Activated naive CD8-positive, alpha-beta T cell treated with anti-CD3 and anti-CD28 coated beads, Interleukin-2, amount 50 U/mL, for 24 hours (primary cell): ENCODE results near the gene PKP4.

Experiments used
- ATAC-seq: fragments of 150-1000 bp; cut with Tn5 transposase; one replicate; pipeline ENCODE4 v1.10.0; 2021
- DNase-seq: peaks from one replicate; pipeline ENCODE4 v3.0.0; 2021
- H3K27ac Mint-ChIP-seq: one replicate; pipeline ENCODE4 v1.8.0; 2021; ENCODE audit warnings: mild to moderate bottlenecking, mixed read lengths
- H3K27me3 Mint-ChIP-seq: one replicate; pipeline ENCODE4 v1.8.0; 2021; ENCODE audit warnings: mixed read lengths
- H3K36me3 Mint-ChIP-seq: one replicate; pipeline ENCODE4 v1.8.0; 2021; ENCODE audit warnings: low read depth, mixed read lengths
- H3K4me1 Mint-ChIP-seq: one replicate; pipeline ENCODE4 v1.8.0; 2021; ENCODE audit warnings: mixed read lengths
- H3K4me3 Mint-ChIP-seq: one replicate; pipeline ENCODE4 v1.8.0; 2021; ENCODE audit warnings: mild to moderate bottlenecking, moderate library complexity, mixed read lengths
- H3K9me3 Mint-ChIP-seq: one replicate; pipeline ENCODE4 v1.8.0; 2021; ENCODE audit warnings: mixed read lengths

Gene PKP4

DNA sequence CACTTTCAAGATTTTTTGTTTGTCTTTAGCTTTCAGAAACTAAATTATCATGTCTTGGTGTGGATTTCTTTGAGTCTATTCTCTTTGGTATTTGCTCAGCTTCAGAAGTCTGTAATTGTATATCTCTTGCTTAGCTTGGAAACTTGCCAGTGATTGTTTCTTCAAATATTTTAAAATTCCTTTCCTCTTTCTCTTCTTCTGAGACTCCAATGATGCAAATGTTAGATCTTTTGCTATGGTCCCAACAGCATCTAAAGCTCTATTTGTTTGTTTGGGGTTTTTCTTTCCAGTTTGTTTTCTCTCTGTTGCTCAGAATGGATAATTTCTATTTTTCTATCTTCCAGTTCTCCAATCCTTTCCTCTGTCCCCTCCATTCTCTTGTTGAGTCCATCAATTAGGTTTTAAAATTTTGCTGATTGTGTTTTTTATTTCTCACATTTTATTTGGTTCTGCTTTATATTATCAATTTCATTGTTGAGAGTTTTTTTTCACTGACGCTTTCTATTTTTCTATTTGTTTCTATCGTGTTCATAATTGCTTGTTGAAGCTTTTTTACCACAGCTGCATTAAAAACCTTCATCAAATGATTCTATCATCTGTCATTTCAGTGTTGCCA is 256.9 kb downstream of the PKP4 start:
- H3K36me3 Mint-ChIP-seq = peaks cover 2% of the 10 kb centered on the region
- no peak overlapping the region for H3K27ac Mint-ChIP-seq
- H3K27me3 Mint-ChIP-seq = peaks cover 6% of the 10 kb centered on the region
- DNase-seq (no peak), ATAC-seq (no peak)
- H3K4me1 Mint-ChIP-seq = no peaks in the 10 kb centered on the region
- peaks cover 14% of the 10 kb centered on the region for H3K9me3 Mint-ChIP-seq
- no peak overlapping the region for H3K4me3 Mint-ChIP-seq

DNA sequence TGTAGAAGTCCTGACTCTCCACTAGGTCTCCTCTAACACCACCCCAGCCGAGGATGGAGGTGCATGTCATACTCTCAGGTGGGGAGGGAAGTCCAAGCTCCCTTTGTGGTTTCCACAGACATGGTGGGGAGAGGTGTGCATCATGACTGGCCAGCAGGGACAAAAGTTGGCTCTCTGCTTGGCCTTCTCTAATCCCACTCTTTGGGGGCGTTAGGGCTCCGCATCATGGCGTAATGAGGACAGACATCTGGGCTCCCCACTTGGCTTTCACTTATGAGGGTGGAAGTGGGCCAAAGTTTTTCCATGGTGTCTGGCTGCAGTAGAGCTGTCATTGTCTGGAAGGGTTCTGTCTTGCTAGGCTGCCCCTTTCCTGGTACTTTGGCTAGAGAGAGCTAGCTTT is 257.7 kb downstream of the PKP4 start:
- no peak overlapping the region for H3K4me3 Mint-ChIP-seq
- no peaks in the 10 kb centered on the region for H3K4me1 Mint-ChIP-seq
- peaks cover 14% of the 10 kb centered on the region for H3K9me3 Mint-ChIP-seq
- H3K27ac Mint-ChIP-seq = no peak overlapping the region
- no peak for ATAC-seq
- peaks cover 6% of the 10 kb centered on the region for H3K27me3 Mint-ChIP-seq
- DNase-seq = no peak
- peaks cover 2% of the 10 kb centered on the region for H3K36me3 Mint-ChIP-seq

DNA sequence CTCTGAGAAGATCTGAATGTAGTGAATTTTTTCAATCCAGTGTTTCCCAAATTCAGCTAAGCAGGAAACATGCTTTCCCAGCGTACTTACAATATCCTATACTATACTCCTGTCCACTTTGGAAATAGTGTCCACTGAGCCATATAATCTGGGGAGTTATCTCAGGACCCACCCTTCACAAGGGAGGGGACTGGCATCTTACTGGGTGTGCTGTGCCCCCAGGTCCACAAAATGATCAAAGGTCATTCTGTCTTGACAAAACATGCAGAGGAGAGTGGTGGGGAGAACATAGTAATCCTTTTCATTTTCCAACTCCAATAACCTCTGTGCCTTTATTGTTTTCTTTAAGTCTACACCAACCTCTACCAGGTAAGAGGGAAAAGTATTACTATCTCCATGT is 258.6 kb downstream of the PKP4 start:
- Mint-ChIP-seq H3K4me3 (no peak overlapping the region), H3K27me3 (peaks cover 6% of the 10 kb centered on the region), H3K4me1 (no peaks in the 10 kb centered on the region), H3K27ac (no peak overlapping the region), H3K36me3 (peaks cover 2% of the 10 kb centered on the region), H3K9me3 (peaks cover 14% of the 10 kb centered on the region)
- no peak for DNase-seq
- no peak for ATAC-seq

DNA sequence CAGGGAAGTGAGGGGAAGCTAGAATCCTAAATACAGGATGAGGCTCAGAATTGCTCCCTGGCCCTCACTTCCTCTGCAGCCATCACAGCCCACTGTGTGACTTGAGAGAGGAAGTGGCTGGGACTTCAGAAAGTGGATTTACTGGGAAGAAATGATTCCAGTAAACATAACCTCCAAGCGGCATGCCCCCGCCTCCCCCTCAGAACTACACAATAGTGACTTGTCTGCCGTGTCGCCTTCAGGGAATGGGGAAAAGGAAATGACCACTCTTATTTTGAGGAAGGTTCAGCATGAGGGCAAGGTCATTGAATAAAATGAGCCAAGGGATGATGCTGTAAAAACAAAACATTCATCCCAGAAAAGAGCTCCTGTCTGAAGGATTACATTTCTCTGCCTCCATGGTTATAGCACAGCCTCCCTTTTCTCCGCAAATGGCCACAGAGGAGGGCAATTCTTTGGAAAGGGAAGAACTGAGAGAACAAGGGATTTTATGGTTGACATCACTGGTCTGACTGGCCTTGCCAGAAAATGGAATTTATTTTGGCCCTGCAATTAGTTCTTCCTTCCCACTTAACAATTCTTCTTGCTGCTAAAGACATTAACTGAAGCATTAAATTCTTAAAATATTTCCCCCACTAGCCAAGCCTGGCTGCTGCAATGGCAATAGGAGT is 259.5 kb downstream of the PKP4 start:
- DNase-seq (no peak), ATAC-seq (no peak)
- Mint-ChIP-seq H3K4me3 (no peak overlapping the region), H3K27ac (no peak overlapping the region), H3K27me3 (peaks cover 6% of the 10 kb centered on the region), H3K4me1 (no peaks in the 10 kb centered on the region), H3K9me3 (peaks cover 14% of the 10 kb centered on the region), H3K36me3 (peaks cover 2% of the 10 kb centered on the region)

DNA sequence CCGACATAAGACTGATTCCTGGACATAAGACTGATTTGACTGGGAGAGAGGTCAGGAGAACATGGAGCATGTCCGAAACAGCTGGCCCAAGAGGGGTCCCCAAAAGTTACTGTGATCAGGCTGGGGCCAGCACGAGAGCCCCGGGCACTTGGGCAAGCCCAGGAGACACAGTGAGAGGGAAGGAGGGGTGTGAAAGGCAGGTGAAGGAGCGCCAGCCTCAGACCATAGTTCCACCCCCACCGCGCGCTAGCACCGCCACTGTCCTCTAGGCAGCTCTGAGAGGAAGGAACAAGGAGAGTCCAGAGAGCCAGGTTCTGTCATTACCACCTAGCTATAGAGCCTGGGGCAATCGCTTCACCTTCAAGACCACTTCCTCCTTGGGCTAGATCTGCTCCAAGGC is 260.2 kb downstream of the PKP4 start:
- DNase-seq = no peak
- peaks cover 2% of the 10 kb centered on the region for H3K36me3 Mint-ChIP-seq
- H3K9me3 Mint-ChIP-seq = peaks cover 14% of the 10 kb centered on the region

DNA sequence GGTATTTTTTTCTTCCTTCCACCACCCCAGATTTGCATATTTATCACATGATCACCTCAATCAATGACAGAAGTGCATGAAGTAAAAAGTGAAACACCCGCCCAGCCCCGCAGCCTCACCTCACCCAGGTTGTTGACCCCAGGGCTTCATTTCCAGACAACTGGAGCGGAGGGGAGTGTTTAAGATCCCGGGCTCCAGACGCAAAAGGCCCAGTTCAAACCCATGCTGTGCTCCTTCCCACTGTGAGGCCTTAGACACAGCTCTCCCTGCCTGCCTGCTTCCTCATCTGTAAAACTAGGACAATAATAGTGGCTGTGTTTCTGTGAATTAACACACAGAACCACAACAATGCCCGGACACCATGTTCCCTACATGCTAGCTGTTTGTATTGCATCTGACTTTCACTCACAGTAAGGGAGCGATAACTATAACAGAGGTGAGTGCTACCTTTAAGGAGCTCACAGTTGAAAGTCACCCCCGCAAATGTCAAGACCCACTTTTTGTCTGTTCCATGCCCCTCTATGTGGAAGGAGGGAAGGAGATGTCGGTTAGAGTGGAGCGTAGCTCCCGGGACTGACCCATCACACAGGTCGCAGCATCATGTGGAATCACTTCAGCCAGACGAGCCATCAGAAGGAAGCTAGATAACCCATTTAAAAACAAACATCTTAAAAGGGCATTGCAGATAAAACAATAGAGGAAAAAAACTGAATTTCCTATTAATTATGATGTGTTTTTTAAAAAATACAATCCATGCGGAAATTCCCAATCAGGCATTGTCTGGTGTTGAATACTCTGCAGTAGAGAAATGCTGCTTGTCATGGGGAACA is 260.8 kb downstream of the PKP4 start:
- DNase-seq = no peak
- Mint-ChIP-seq H3K4me3 (no peak overlapping the region), H3K27me3 (peaks cover 6% of the 10 kb centered on the region), H3K36me3 (peaks cover 2% of the 10 kb centered on the region), H3K9me3 (peaks cover 14% of the 10 kb centered on the region), H3K4me1 (no peaks in the 10 kb centered on the region), H3K27ac (no peak overlapping the region)
- ATAC-seq = no peak

More for the DNA sequence above, 260.2 kb downstream of the PKP4 start:
- H3K4me1 Mint-ChIP-seq = no peaks in the 10 kb centered on the region
- ATAC-seq = no peak
- peaks cover 6% of the 10 kb centered on the region for H3K27me3 Mint-ChIP-seq
- H3K4me3 Mint-ChIP-seq = no peak overlapping the region
- H3K27ac Mint-ChIP-seq = no peak overlapping the region

DNA sequence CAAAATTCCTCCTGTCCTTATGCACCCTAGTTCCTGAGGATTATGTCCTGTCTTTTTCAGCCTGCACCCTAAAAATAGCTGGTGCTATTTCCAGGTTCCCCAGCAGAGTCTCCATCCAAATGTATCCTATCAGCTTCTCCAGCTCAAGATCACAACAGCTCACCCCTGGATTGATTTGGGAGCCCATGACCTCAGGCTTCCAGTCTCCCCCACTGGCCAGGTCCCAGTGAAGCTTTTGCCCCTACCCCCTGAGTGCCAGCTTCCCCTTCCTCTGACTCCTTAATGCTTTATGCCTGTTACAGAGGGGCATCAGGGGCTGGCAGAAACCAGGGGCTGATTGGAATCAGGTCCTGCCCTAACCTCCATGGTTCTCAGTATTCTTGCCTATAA is 261.4 kb downstream of the PKP4 start:
- peaks cover 9% of the 10 kb centered on the region for H3K9me3 Mint-ChIP-seq
- ATAC-seq (no peak), DNase-seq (no peak)
- H3K4me3 Mint-ChIP-seq = no peak overlapping the region
- H3K36me3 Mint-ChIP-seq = peaks cover 2% of the 10 kb centered on the region
- H3K27me3 Mint-ChIP-seq = peaks cover 3% of the 10 kb centered on the region
- H3K4me1 Mint-ChIP-seq = no peaks in the 10 kb centered on the region
- H3K27ac Mint-ChIP-seq = no peak overlapping the region

DNA sequence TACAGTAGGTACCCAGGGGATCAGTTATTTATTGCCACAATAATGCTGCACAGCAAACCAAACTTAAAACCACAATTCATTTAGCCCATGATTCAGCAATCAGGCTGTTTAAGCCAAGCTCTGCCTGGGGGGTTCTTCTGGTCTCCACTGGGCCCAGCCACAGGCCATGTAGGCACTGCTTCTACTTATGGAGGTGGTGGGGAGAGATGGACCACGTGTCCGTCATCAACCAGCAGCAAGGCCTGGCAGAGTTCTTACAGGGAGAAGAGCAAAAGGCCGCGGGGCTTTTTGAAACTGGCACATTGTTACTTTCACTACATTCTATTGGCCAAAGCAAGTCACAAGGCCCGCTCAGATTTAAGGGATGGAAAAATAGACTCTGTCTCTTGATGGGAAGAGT is 262.1 kb downstream of the PKP4 start:
- H3K4me3 Mint-ChIP-seq = no peak overlapping the region
- no peaks in the 10 kb centered on the region for H3K36me3 Mint-ChIP-seq
- ATAC-seq (no peak), DNase-seq (no peak)
- H3K27me3 Mint-ChIP-seq = no peaks in the 10 kb centered on the region
- no peaks in the 10 kb centered on the region for H3K4me1 Mint-ChIP-seq
- peaks cover 3% of the 10 kb centered on the region for H3K9me3 Mint-ChIP-seq
- H3K27ac Mint-ChIP-seq = no peak overlapping the region

DNA sequence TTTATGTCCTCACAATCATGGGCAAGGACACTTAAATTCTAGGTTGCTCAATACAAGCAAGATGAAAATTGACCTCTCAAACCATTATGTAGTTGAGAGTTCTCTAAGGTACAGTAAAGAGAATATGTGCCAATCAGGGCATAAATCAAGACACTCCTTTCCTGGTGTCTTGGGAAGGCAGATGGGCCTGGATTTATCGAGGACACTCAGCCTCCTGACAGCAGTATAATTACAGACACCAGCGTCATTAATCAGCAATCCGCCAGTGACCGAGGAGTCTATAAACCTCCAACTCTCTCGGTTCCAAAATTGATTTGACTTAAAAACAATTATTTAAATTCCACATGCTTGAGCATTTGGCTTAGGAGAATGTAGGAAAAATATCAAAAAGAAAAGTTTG is 262.7 kb downstream of the PKP4 start:
- H3K4me3 Mint-ChIP-seq = no peak overlapping the region
- H3K27me3 Mint-ChIP-seq = no peaks in the 10 kb centered on the region
- no peak for DNase-seq

DNA sequence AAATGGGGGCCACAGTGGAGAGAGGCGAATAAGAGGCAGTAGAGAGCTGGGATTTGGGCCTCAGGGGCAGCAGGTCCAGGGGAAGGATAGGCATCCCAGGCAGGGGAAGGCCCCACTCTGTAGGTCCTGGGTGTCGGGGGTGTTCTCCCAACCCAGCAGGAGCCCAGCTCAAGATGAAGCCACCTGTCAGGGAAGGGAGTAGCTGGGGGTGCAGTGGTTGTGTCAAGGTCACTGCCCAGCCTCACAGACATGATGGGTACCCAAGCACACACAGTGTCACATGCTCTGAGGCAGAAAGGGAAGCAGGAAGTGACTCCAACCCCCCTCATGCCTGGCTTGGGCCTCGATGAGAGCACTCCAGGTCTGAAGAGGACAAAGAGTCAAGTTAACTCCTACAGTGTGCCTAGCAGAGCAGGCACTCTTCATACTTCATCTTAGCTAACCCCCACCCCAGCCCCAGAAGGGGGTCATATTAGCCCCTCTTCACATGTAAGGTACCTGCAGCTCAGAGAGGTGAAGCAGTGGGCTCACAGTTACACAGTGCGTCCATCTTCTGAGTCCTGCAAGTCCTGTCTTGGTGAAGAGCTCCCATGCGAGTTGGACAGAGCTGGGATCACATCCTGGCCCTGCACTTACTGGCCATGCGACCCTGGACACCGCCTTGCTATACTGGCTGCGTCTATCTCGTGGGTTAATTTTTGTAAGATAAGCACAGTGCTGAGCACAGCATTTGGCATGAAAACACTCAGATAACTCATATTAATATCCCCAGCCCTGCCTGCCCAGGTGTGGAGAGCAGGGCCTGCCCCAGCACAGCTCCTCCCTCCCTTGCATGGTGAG is 265.7 kb downstream of the PKP4 start:
- H3K4me3 Mint-ChIP-seq = no peak overlapping the region
- H3K4me1 Mint-ChIP-seq = no peaks in the 10 kb centered on the region
- H3K27me3 Mint-ChIP-seq = no peaks in the 10 kb centered on the region
- DNase-seq = no peak
- H3K9me3 Mint-ChIP-seq = no peaks in the 10 kb centered on the region
- ATAC-seq = no peak
- no peaks in the 10 kb centered on the region for H3K36me3 Mint-ChIP-seq
- no peak overlapping the region for H3K27ac Mint-ChIP-seq

More for the DNA sequence above, 262.7 kb downstream of the PKP4 start:
- ATAC-seq = no peak
- Mint-ChIP-seq H3K36me3 (no peaks in the 10 kb centered on the region), H3K9me3 (no peaks in the 10 kb centered on the region), H3K4me1 (no peaks in the 10 kb centered on the region), H3K27ac (no peak overlapping the region)

DNA sequence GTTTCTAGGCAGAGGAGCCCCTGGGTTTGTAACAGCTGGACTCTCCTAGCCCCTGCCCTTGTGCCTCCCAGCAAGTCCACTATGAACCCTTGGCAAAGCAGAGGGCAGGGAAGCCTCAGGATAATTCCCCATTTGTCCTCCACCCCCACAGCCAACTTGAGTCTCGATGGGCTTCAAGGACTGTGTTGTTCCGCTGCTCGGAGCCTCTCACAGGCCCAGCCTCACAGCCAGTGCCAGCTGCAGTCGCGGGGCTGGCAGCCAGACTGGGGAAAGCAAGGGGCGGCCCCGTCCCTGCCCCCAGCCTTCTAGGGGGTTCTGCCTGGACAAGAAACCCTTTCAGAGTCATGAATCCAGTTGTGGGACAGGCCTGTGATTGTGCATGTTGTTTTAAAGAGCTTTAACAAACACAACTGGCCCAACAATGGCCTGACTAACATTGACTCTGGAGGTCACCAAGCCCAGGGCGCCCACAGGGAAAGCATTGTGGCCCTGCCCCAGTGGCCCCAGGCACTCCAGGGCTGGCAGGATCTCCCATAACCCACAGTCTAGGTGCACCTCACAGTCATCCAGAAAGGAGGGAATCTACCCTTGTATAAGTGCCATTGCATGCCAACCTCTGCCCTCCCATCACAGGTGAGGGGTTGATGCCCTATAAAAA is 266.6 kb downstream of the PKP4 start:
- ATAC-seq = no peak
- Mint-ChIP-seq H3K27me3 (peaks cover 1% of the 10 kb centered on the region), H3K27ac (no peak overlapping the region), H3K4me1 (no peaks in the 10 kb centered on the region), H3K9me3 (no peaks in the 10 kb centered on the region), H3K36me3 (no peaks in the 10 kb centered on the region), H3K4me3 (no peak overlapping the region)
- no peak for DNase-seq

DNA sequence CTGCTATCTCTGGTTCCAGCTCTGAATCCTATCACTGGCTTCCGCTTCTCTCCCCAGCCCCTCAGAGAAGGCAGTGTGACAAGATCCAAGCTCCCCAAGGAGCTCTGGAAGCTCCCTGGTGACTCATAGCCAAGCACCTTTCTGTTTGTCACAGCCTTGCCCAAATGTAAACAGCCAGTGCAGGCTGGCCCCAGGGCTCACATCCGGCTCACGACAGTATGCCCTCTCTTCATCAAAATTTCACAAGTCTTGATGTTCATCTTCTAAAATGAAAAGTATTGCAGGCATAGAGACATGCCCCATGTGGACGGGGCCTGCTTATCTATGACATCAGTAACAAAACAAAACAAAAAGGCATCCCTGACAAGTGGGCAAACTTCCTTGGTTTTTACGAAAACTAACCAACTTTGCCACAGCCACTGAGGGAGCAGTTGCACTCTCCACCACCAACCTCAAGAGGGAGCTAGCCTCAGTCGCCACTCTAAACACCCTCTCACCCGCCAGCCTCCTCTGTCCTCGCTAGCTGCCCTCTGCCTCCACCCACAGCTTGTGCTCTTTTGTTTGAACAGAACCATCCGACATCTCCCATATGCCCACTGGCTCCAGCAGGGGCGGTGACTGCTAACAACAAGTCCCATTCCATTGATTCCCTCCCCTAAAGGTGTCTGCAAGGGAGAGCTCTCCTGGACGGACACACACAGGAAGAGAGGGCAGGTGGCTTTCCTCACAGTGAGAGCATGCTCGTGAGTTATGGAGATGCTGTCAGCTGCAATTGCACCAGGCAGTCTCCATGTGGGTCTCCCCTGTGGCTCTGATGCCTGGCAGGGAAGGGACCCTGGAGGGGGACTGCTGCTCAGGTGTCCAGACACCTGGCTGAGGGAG is 267.4 kb downstream of the PKP4 start:
- ATAC-seq = no peak
- Mint-ChIP-seq H3K27ac (peak overlapping the region; percentile 15), H3K4me3 (no peak overlapping the region), H3K4me1 (no peaks in the 10 kb centered on the region), H3K36me3 (no peaks in the 10 kb centered on the region), H3K9me3 (no peaks in the 10 kb centered on the region), H3K27me3 (peaks cover 1% of the 10 kb centered on the region)
- no peak for DNase-seq

DNA sequence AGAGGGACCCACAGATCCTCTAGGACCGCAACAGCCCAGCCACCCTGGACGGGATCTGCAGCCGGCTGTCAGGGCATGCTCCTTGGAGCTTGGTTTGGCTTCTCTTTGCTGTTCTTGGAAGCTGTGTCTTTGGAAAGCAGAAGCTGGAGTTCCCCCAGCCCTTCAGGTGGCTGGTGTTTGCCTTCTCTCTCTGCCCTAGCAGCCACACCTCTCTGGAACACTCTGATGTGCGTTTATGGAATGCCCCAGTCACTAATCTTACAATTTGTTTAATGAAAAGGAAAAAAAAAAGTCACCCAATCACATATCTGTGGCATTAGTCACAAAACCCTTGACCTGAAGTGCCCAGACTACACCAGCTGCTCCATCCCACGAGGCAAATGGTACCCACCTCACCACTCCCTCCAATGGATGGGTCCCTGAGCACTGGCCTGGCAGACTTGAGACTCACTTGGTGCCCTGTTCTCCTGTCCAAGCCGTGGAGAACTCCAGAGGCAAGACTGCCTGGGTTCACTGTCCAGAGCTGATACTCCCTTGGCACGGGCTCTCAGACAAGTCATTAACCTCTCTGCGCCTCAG is 268.1 kb downstream of the PKP4 start:
- Mint-ChIP-seq H3K27me3 (peaks cover 1% of the 10 kb centered on the region), H3K36me3 (no peaks in the 10 kb centered on the region), H3K4me3 (no peak overlapping the region), H3K4me1 (no peaks in the 10 kb centered on the region), H3K27ac (no peak overlapping the region), H3K9me3 (no peaks in the 10 kb centered on the region)
- no peak for ATAC-seq
- no peak for DNase-seq
